SK-N-SH (cell line): ENCODE measurements around the gene RCAN2. TPM values are rescaled to one million over a fixed set of nuclear protein-coding genes. Genes with fewer than 3 reads are reported as not detected.

ENCODE experiments used
- CTCF ChIA-PET: fragments of 300-600, 350-600 bp; formaldehyde crosslinking; extraction: SDS; loops from one replicate; lab custom pipeline; 2021; lab: Yijun Ruan, JAX
- POLR2A ChIA-PET: fragments of 350-600 bp; sonication (Branson Sonifier 250); formaldehyde crosslinking; extraction: SDS; loops from one replicate; lab custom pipeline; 2020; ENCODE audit warnings: antibody characterized with exemption, inconsistent platforms; lab: Yijun Ruan, JAX
- DNase-seq: peaks from one replicate; pipeline ENCODE4 v3.0.0; 2012
- H2AFZ ChIP-seq: fragments of 200-600 bp; sonication (generic); 2 replicates; pipeline ENCODE4 v1.8.1; 2016; ENCODE audit warnings: antibody characterized with exemption, mild to moderate bottlenecking, low read depth
- H3F3A ChIP-seq: fragments of 200-600 bp; sonication (generic); replicated peaks from 2 replicates; pipeline ENCODE3; 2016; ENCODE audit warnings: antibody characterized with exemption, mild to moderate bottlenecking; ENCODE audit not compliant: insufficient read depth
- H3K27ac ChIP-seq, 2 experiments: fragments of 200-500 bp in 1 of 2; fragments of 200-600 bp in 1 of 2; sonication (Bioruptor generic) in 1 of 2; sonication (generic), shearing (Covaris generic) in 1 of 2; 2 replicates each; pipeline versions ENCODE4 v1.5.1 to v1.6.1; 2014 to 2016; ENCODE audit warnings: low read depth in 2 of 2, inconsistent platforms in 1 of 2, low read length in 1 of 2, mild to moderate bottlenecking in 1 of 2, mixed read lengths in 1 of 2
- H3K27me3 ChIP-seq: fragments of 200-600 bp; sonication (generic), shearing (Covaris generic); 2 replicates; pipeline ENCODE4 v1.6.1; 2016; ENCODE audit warnings: mixed run types; ENCODE audit not compliant: insufficient read depth
- H3K36me3 ChIP-seq, 2 experiments: fragments of 200-500 bp in 1 of 2; fragments of 200-600 bp in 1 of 2; sonication (Bioruptor generic) in 1 of 2; sonication (generic) in 1 of 2; replicated peaks in 1 of 2; 2 replicates each; pipeline versions ENCODE3 to v1.5.1; 2014 to 2016; ENCODE audit warnings: low read length in 1 of 2, mild to moderate bottlenecking in 1 of 2; ENCODE audit not compliant: insufficient read depth in 2 of 2, control insufficient read depth in 1 of 2
- H3K4me1 ChIP-seq, 2 experiments: fragments of 200-500 bp in 1 of 2; fragments of 200-600 bp in 1 of 2; sonication (Bioruptor generic) in 1 of 2; sonication (generic), shearing (Covaris generic) in 1 of 2; 2 replicates each; pipeline versions ENCODE4 v1.5.1 to v1.6.1; 2014 to 2016; ENCODE audit warnings: low read depth in 1 of 2, low read length in 1 of 2, mixed run types in 1 of 2; ENCODE audit not compliant: insufficient read depth in 2 of 2, control insufficient read depth in 1 of 2
- H3K4me2 ChIP-seq: fragments of 200-600 bp; sonication (generic), shearing (Covaris generic); 2 replicates; pipeline ENCODE4 v1.6.1; 2017; ENCODE audit warnings: mixed run types
- H3K4me3 ChIP-seq, 2 experiments: fragments of 200-500 bp in 1 of 2; fragments of 200-600 bp in 1 of 2; sonication (Bioruptor generic) in 1 of 2; sonication (generic), shearing (Covaris generic) in 1 of 2; 2 replicates each; pipeline versions ENCODE4 v1.5.1 to v1.8.1; 2014 to 2016; ENCODE audit warnings: low read depth in 2 of 2, inconsistent platforms in 1 of 2, low read length in 1 of 2, mild to moderate bottlenecking in 1 of 2, mixed read lengths in 1 of 2, moderate library complexity in 1 of 2
- H3K79me2 ChIP-seq: fragments of 200-600 bp; sonication (generic); 2 replicates; pipeline ENCODE4 v1.8.1; 2017; ENCODE audit warnings: mild to moderate bottlenecking; ENCODE audit not compliant: insufficient read depth
- H3K9ac ChIP-seq: fragments of 200-600 bp; sonication (generic); 2 replicates; pipeline ENCODE4 v1.6.1; 2017; ENCODE audit warnings: mixed run types
- H3K9me2 ChIP-seq: fragments of 200-600 bp; sonication (generic); 2 replicates; pipeline ENCODE4 v1.6.1; 2017; ENCODE audit warnings: mixed run types
- H3K9me3 ChIP-seq: fragments of 200-600 bp; sonication (generic); 2 replicates; pipeline ENCODE4 v1.6.1; 2017; ENCODE audit warnings: mixed run types, mild to moderate bottlenecking, moderate library complexity
- H4K20me1 ChIP-seq: fragments of 200-600 bp; sonication (generic); 2 replicates; pipeline ENCODE4 v1.6.1; 2017; ENCODE audit warnings: mild to moderate bottlenecking, mixed run types; ENCODE audit not compliant: insufficient read depth
- CTCF ChIP-seq: fragments of 200-600 bp; sonication (generic); IDR thresholded peaks from 2 replicates; pipeline ENCODE4 v1.6.1; 2017; ENCODE audit warnings: antibody characterized with exemption, mild to moderate bottlenecking, moderate library complexity
- ELF1 ChIP-seq: IDR thresholded peaks from 2 replicates; pipeline ENCODE4 v1.4.0; 2012
- EZH2phosphoT487 ChIP-seq: fragments of 200-600 bp; sonication (generic); IDR thresholded peaks from 2 replicates; pipeline ENCODE4 v1.6.1; 2017; ENCODE audit warnings: low read depth, mixed run types, mild to moderate bottlenecking, antibody characterized with exemption, moderate library complexity, borderline replicate concordance
- FOXJ3 ChIP-seq: sonication (generic); formaldehyde crosslinking; IDR thresholded peaks from 2 replicates; pipeline ENCODE4 v1.5.1; 2020; ENCODE audit warnings: mild to moderate bottlenecking, missing genetic modification reagents
- GATA2 ChIP-seq: sonication (generic); formaldehyde crosslinking; IDR thresholded peaks from 2 replicates; pipeline ENCODE4 v1.5.0; 2020; ENCODE audit warnings: mild to moderate bottlenecking, missing genetic modification reagents
- IRF3 ChIP-seq: fragments of 150-350 bp; IDR thresholded peaks from 2 replicates; pipeline ENCODE4 v1.6.1; 2016; ENCODE audit warnings: mild to moderate bottlenecking, low read depth, low read length
- JUND ChIP-seq: IDR thresholded peaks from 2 replicates; pipeline ENCODE4 v1.4.0; 2012
- MXI1 ChIP-seq: IDR thresholded peaks from 2 replicates; pipeline ENCODE4 v1.6.1; 2012; ENCODE audit warnings: mild to moderate bottlenecking, low read depth, low read length, improper control_type of control experiment
- NFIC ChIP-seq: IDR thresholded peaks from 2 replicates; pipeline ENCODE4 v1.4.0; 2012; ENCODE audit warnings: borderline replicate concordance
- PBX3 ChIP-seq: IDR thresholded peaks from 2 replicates; pipeline ENCODE4; 2012
- RAD21 ChIP-seq: IDR thresholded peaks from 2 replicates; pipeline ENCODE4 v1.6.1; 2012; ENCODE audit warnings: mild to moderate bottlenecking, low read length
- RCOR1 ChIP-seq: fragments of 150-350 bp; IDR thresholded peaks from 2 replicates; pipeline ENCODE4 v1.6.1; 2017; ENCODE audit warnings: antibody characterized with exemption, low read length
- REST ChIP-seq: IDR thresholded peaks from 2 replicates; pipeline ENCODE4 v1.6.1; 2012; ENCODE audit warnings: mild to moderate bottlenecking, low read depth, low read length, moderate library complexity
- RFX5 ChIP-seq: IDR thresholded peaks from 2 replicates; pipeline ENCODE4 v1.6.1; 2012; ENCODE audit warnings: mild to moderate bottlenecking, improper control_type of control experiment, low read length
- SMC3 ChIP-seq: IDR thresholded peaks from 2 replicates; pipeline ENCODE4 v1.6.1; 2012; ENCODE audit warnings: low read depth, low read length, improper control_type of control experiment
- TAF1 ChIP-seq: IDR thresholded peaks from 2 replicates; pipeline ENCODE4 v1.6.1; 2012; ENCODE audit warnings: low read depth, mild to moderate bottlenecking, low read length, moderate library complexity, borderline replicate concordance
- TCF12 ChIP-seq: IDR thresholded peaks from 2 replicates; pipeline ENCODE4 v1.4.0; 2012
- ZBTB33 ChIP-seq: IDR thresholded peaks from 2 replicates; pipeline ENCODE4 v1.4.0; 2012; ENCODE audit warnings: low read depth, borderline replicate concordance
- WGBS: methylation state at CpG from one replicate; pipeline ENCODE4 v1.1.6; 2017; ENCODE audit warnings: low lambda C conversion rate; 5-methylcytosine and 5-hydroxymethylcytosine counted together
- polyA plus RNA-seq, 3 experiments: library from polyadenylated mRNA; depleted of rRNA; stranded (reverse); fragments of >200 nt; gene quantifications; 2 replicates each; pipeline ENCODE4 v1.2.3, GENCODE V29; 2012

RCAN2 gene
- polyA plus RNA-seq, 1 of the 3 experiments (the other 2 are of a cell fraction): not detected

GRCh38 chr6:46235242-46235641 is 256.0 kb downstream of the RCAN2 start (continued):
- no peak for TF ChIP-seq REST
- TF ChIP-seq RAD21: no peak
- no peak for TF ChIP-seq IRF3
- TF ChIP-seq CTCF: no peak
- no peak for TF ChIP-seq FOXJ3 (CRISPR knock-in tag)
- TF ChIP-seq EZH2phosphoT487: no peak
- no peak for TF ChIP-seq ZBTB33

- no peak for DNase-seq
- no peaks in the 10 kb centered on the region for H3K79me2 ChIP-seq
- no peaks in the 10 kb centered on the region for H3K9me2 ChIP-seq
- CTCF ChIA-PET: no interaction called here
- TF ChIP-seq RFX5 (no peak), TAF1 (no peak), RCOR1 (no peak), NFIC (no peak), CTCF (no peak), GATA2 (CRISPR knock-in tag) (no peak), TCF12 (no peak), JUND (no peak), MXI1 (no peak), PBX3 (no peak), EZH2phosphoT487 (no peak), SMC3 (no peak), ELF1 (no peak)
- H3K4me2 ChIP-seq: no peak overlapping the region
- H3K9ac ChIP-seq: no peak overlapping the region
- H3K27ac ChIP-seq: no peak overlapping the region
- POLR2A ChIA-PET: no interaction called here
- H3K4me1 ChIP-seq: no peaks in the 10 kb centered on the region
- no peak overlapping the region for H2AFZ ChIP-seq
- no peaks in the 10 kb centered on the region for H3K9me3 ChIP-seq
- H4K20me1 ChIP-seq: no peaks in the 10 kb centered on the region
- no peak overlapping the region for H3K4me3 ChIP-seq
- H3K36me3 ChIP-seq: no peaks in the 10 kb centered on the region
- WGBS: 0% methylated on average over 3 of the region's 3 CpGs
- H3F3A ChIP-seq: no peaks in the 10 kb centered on the region
- H3K27me3 ChIP-seq: no peaks in the 10 kb centered on the region; the same call in 1 of the 2 replicates
Measured at GRCh38 chr6:46234700-46235099, 256.5 kb downstream of the RCAN2 start.
